NCI-H2081 (cell line): Measurements from ENCODE around the gene AADACL4.
"Not testable (repeated sequence)": the region's sequence is repeated elsewhere in the genome, so short reads cannot be mapped to it uniquely, and the experiment has no call there.

Experiments
- DNase-seq, 2 experiments: peaks; one replicate each; lab custom pipeline; 2025; lab: John Stamatoyannopoulos, UW

The AADACL4 gene

GRCh38 chr1:12629985-12630760 lies 13.7 kb upstream of the AADACL4 start:
- DNase-seq, result no peak

- no peak for DNase-seq
Measured at GRCh38 chr1:12630946-12631530, 12.8 kb upstream of the AADACL4 start.

- DNase-seq, result no peak
Measured at GRCh38 chr1:12631571-12631970, 12.3 kb upstream of the AADACL4 start.

GRCh38 chr1:12634156-12634555 lies 9.7 kb upstream of the AADACL4 start:
- no peak for DNase-seq

- DNase-seq, result no peak
Measured at GRCh38 chr1:12634696-12635202, 9.1 kb upstream of the AADACL4 start.

GRCh38 chr1:12636098-12636950 lies 7.6 kb upstream of the AADACL4 start:
- DNase-seq, result no peak

DNA sequence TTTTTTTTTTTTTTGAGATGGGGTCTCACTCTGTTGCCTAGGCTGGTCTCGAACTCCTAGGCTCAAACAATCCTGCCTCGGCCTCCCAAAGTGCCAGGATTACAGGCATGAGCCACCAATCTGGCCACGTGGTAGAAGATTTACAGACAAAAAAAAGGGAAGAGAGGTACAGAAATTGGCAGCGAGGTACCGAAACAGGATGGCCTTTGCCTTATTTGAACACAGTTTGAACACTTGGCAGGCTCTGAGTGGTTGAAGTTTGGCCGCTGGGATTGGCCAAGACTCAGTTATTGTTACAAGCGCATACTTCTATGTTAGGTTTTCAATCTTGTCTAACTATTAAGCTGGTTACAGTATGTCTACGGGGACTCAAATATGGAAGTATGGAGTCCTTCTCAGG lies 6.2 kb upstream of the AADACL4 start:
- DNase-seq, result no peak

DNA sequence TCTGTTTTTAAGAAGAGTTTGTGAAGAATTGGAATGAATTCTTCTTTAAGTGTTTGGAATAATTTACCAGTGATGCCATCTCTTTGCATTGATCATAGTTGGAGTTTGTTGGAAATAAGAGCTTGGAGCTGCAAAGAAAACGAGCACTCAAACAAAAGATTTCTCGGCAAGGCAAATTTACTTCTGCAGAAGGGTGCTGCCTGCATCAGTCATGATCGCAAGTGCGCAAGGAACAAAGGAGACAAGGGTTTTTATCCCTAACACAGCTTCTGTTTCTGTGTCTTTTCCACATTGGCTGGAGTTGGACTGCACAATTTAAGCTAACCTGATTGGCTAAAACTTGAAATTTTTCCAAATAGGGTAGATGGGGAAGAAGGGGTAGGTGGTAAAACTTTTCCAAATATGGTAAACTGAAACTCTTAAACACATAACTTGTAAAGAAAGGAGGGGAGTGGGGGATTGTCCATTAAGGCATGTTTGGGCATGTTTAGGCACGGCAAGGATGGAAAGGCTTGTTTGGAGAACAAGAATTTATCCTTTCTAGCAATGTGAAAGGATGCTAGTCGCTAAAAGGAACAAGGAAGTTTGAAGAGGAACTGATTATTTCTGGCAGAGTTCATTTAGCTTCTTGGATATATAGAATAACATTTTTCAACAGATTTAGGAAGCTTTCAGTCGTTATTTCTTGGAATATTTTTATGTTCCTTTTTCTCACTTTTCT lies 3.5 kb upstream of the AADACL4 start:
- no peak for DNase-seq

- DNase-seq, result no peak
Measured at GRCh38 chr1:12640958-12641272, 3.0 kb upstream of the AADACL4 start.

DNA sequence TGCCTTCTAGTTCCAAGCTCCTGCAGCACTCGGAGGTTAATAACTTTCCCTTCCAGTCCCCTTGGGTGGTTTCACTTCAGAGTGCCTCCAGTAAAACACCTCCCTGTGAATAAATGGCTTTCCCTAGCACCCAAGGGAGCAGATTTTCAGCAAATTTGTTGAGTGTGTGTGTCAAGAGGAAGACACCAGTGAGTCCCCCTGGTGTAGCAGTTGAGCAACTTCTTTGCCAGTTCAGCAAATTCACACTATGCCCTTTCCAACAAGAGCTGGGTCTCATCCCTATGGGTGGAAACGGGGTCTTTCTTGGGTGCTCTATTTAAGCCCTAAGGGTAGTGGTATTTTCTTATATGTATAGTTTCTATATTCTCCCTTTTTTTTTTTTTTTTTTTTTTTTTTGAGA lies 806 bp upstream of the AADACL4 start:
- DNase-seq, result no peak

- DNase-seq, result no peak
Measured at GRCh38 chr1:12644237-12644636, 352 bp downstream of the AADACL4 start.

DNA sequence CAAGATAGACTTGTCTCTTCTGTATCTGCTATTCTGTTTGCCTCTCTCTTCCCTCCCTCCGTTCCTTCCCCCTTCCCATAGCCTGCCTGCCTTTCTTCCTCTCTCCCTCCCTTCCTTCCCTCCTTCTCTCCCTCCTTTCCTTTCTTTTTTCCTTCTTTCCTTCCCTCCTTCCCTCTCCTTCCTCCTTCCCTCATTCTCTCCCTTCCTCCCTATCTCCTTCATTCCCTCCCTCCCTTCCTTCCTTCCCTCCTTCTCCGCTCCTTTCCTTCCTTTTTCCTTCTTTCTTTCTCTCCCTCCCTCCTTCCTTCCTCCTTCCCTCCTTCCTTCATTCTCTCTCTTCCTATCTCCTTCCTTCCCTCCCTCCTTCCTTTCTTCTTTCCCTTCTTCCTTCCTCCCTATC lies 944 bp downstream of the AADACL4 start:
- DNase-seq, result no peak

- DNase-seq, result not testable (repeated sequence)
Measured at GRCh38 chr1:12645401-12645800, 1.5 kb downstream of the AADACL4 start.

DNA sequence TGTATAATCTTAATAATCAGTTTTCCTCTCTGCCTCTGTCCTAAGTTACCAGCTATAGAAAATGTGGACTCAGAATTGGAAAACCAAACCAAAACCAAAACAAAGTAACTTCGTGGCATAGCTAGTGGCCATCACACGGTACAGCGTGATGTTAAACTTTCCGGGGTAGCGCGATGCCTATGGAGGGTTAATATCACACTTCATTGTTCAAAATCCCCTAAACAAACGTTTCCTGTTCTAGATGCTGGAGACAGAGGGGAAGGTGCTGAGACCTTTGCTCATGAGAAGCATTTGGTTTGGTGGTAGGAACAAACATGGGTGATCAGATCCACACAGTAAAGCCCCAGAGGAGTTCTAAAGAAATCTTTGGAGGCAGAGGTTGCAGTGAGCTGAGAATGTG lies 4.9 kb downstream of the AADACL4 start:
- DNase-seq, result no peak

GRCh38 chr1:12649971-12650421 lies 6.1 kb downstream of the AADACL4 start:
- DNase-seq, result no peak

GRCh38 chr1:12654004-12654567 lies 10.2 kb downstream of the AADACL4 start:
- no peak for DNase-seq

DNA sequence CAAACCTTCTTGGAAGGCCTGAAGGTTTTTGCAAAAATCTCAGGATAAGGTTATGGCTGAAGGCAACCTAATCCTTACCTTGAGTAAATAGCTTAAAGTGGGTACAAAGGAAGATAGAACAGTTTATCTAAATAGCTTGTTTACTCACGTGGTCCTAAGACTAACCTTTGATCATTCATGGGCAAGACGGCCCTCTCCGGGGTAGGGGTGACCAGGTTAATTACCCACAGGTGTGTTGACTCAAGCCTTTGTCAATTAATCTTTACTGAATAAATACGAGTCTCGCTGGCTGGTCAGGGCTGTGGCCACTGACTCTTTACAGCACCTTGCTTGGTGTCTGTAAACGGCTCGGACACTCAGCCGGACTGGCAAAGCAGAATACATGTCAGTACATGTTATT lies 10.8 kb downstream of the AADACL4 start:
- no peak for DNase-seq

DNA sequence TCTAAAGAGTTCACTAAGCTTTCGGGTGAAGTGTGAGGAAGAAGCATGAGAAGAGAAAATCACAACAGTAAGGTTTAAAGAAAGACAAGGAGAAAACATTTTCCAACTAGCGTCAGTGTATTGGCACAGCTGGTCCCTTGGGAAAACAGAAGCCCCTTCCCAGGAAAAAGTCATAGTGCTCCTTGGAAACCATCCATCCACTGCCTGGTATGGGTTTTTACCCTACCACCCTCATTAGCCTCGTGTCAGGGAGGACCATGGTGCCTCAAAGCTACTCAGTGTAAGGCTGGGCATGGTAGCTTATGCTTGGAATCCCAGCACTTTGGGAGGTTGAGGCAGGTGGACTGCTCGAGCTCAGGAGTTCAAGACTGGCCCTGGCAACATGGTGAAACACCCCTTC lies 12.7 kb downstream of the AADACL4 start:
- no peak for DNase-seq

DNA sequence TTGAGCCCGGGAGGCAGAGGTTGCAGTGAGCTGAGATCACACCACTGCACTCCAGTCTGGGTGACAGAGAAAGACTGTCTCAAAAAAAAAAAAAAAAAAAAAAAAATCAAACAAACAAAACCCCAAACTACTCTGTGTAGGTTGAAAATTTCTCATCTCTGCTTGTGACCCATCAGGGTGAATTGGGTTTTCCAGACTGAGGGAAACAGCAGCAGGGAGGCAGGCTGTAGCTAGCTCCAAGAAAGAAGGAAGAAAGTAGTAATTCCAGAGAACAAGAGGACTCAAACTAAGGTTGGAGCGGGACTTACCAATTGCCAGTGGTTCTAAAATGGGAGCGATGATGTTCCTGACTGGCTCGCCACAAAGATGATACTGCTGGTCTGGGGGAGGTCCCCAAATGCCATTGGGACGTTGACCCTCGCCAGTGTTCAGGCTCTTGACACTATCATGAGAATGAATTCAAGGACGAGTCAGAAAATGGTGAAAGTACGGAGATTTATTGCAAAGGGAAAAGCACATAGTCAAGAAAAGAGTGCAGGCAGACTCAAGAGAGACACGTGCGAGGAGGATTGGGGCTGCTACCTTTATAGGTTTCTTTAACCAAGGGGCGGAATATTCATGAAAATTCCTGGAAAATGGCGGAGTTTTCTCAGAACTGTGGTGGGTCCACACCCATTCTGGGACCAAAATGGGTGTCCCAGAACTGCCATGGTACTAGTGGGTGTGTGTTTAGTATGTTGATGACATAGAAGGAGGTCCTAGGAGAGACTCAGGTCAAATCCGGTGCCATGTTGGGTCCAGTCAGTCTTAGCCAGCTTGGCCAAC lies 13.4 kb downstream of the AADACL4 start:
- DNase-seq, result no peak

DNA sequence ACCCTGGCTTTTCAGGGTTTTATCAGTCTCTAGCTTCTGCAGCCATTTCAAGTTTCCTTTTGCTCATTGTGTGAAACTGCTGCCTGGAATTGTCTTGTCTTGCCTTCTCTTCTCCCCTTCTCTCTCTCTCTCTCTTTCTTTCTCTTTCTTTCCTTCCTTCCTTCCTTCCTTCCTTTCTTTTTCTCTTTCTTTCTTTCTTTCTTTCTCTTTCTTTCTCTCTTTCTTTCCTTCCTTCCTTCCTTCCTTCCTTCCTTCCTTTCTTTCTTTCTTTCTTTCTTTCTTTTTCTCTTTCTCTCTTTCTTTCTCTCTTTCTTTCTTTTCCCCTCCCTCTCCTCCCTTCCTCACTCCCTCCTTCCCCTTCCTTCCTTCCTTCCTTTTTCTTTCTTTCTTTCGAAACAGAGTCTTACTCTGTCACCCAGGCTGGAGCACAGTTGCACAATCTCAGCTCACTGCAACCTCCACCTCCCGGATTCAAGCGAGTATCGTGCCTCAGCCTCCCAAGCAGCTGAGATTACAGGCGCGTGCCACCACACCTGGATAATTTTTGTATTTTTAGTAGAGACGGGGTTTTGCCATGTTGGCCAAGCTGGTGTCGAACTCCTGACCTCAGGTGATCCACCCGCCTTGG lies 14.1 kb downstream of the AADACL4 start:
- DNase-seq, result not testable (repeated sequence)
